ENCODE data around the gene BOC.

DNA sequence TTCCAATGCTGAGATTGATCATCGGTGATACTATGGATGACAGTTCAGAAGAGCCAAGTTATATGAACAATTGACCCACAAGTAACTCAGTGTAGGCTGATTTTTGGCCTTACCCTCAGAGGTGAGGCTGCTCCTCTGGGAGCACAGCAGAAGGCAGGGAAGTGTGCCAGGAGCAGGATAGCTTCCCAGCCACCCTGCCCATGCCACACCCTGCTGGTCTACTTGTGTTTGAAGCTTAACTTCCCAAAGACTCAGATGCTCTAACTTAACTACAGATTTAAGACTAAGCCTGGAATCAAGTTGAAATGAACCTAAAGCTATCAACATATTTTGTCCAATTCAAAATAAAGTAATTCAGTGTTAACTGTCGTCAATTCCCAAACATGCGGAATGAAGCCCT is 77.5 kb downstream of the BOC start:
- TF ChIP-seq, protein P1, sequence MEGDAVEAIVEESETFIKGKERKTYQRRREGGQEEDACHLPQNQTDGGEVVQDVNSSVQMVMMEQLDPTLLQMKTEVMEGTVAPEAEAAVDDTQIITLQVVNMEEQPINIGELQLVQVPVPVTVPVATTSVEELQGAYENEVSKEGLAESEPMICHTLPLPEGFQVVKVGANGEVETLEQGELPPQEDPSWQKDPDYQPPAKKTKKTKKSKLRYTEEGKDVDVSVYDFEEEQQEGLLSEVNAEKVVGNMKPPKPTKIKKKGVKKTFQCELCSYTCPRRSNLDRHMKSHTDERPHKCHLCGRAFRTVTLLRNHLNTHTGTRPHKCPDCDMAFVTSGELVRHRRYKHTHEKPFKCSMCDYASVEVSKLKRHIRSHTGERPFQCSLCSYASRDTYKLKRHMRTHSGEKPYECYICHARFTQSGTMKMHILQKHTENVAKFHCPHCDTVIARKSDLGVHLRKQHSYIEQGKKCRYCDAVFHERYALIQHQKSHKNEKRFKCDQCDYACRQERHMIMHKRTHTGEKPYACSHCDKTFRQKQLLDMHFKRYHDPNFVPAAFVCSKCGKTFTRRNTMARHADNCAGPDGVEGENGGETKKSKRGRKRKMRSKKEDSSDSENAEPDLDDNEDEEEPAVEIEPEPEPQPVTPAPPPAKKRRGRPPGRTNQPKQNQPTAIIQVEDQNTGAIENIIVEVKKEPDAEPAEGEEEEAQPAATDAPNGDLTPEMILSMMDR (IDR thresholded peaks at IDR 0.05; ENCODE audit: insufficient read depth, low read depth, low read length), result no peak
- no peak for TF ChIP-seq EZH2 (IDR thresholded peaks at IDR 0.05; ENCODE audit: insufficient read depth, low read length)
